Neural progenitor cell (in vitro differentiated cells): ENCODE results near the gene KCNK5. TPM values are rescaled to one million over a fixed set of nuclear protein-coding genes. Genes with fewer than 3 reads are reported as not detected.

Source experiments
- DNase-seq: peaks from one replicate; pipeline ENCODE4 v3.0.0-alpha.2; 2016; ENCODE audit warnings: low spot score
- H2AFZ ChIP-seq: fragments of 200-600 bp; sonication (generic); replicated peaks from 2 replicates; pipeline ENCODE4 v1.6.1; 2016; ENCODE audit warnings: antibody characterized with exemption
- H3F3A ChIP-seq: fragments of 200-600 bp; sonication (generic); 2 replicates; pipeline ENCODE4 v1.6.1; 2016; ENCODE audit warnings: antibody characterized with exemption, low read depth
- H3K27ac ChIP-seq: fragments of 200-600 bp; sonication (generic); 2 replicates; pipeline ENCODE4 v1.5.1; 2016; ENCODE audit warnings: mild to moderate bottlenecking
- H3K27me3 ChIP-seq: fragments of 200-600 bp; sonication (generic); 2 replicates; pipeline ENCODE4 v1.6.1; 2016; ENCODE audit warnings: mild to moderate bottlenecking, moderate library complexity
- H3K36me3 ChIP-seq: fragments of 200-600 bp; sonication (generic); 2 replicates; pipeline ENCODE4 v1.5.1; 2016
- H3K4me1 ChIP-seq: fragments of 200-600 bp; sonication (generic); 2 replicates; pipeline ENCODE4 v1.6.1; 2016; ENCODE audit warnings: mixed run types
- H3K4me2 ChIP-seq: fragments of 200-600 bp; sonication (generic); 2 replicates; pipeline ENCODE4 v1.6.1; 2016
- H3K4me3 ChIP-seq: fragments of 200-600 bp; sonication (generic); 2 replicates; pipeline ENCODE4 v1.5.1; 2016
- H3K79me2 ChIP-seq: fragments of 200-600 bp; sonication (generic); 2 replicates; pipeline ENCODE4 v1.6.1; 2016; ENCODE audit warnings: low read depth
- H3K9ac ChIP-seq: fragments of 200-600 bp; sonication (generic); 2 replicates; pipeline ENCODE4 v1.6.1; 2016
- H3K9me3 ChIP-seq: fragments of 200-600 bp; sonication (generic); 2 replicates; pipeline ENCODE4 v1.5.1; 2016; ENCODE audit warnings: low read depth
- H4K20me1 ChIP-seq: fragments of 200-600 bp; sonication (generic); 2 replicates; pipeline ENCODE4 v1.6.1; 2016; ENCODE audit warnings: low read depth
- H3K27ac Mint-ChIP-seq: 3 replicates; pipeline ENCODE4 v1.8.0; 2021; ENCODE audit warnings: mixed read lengths
- H3K27me3 Mint-ChIP-seq: 2 replicates; pipeline ENCODE4 v1.8.0; 2022; ENCODE audit warnings: low read depth, mild to moderate bottlenecking, inconsistent platforms, moderate library complexity, mixed read lengths; ENCODE audit not compliant: insufficient read depth
- H3K36me3 Mint-ChIP-seq: 3 replicates; pipeline ENCODE4 v1.8.0; 2021; ENCODE audit warnings: mixed read lengths
- H3K4me1 Mint-ChIP-seq: 3 replicates; pipeline ENCODE4 v1.8.0; 2021; ENCODE audit warnings: mixed read lengths
- H3K4me3 Mint-ChIP-seq: 3 replicates; pipeline ENCODE4 v1.8.0; 2021; ENCODE audit warnings: mild to moderate bottlenecking, moderate library complexity, mixed read lengths
- H3K9me3 Mint-ChIP-seq: 3 replicates; pipeline ENCODE4 v1.8.0; 2020; ENCODE audit warnings: mixed read lengths
- CTCF ChIP-seq: fragments of 200-600 bp; sonication (generic); IDR thresholded peaks from 2 replicates; pipeline ENCODE4 v1.5.1; 2017; ENCODE audit warnings: antibody characterized with exemption, mild to moderate bottlenecking
- EZH2 ChIP-seq: fragments of 200-600 bp; sonication (generic); IDR thresholded peaks from 2 replicates; pipeline ENCODE4 v1.6.1; 2017; ENCODE audit warnings: antibody characterized with exemption, mild to moderate bottlenecking, moderate library complexity
- EZH2phosphoT487 ChIP-seq: fragments of 200-600 bp; sonication (generic); IDR thresholded peaks from 2 replicates; pipeline ENCODE4 v1.6.1; 2017; ENCODE audit warnings: antibody characterized with exemption
- total RNA-seq: library from RNA; depleted of rRNA; stranded (reverse); fragments of >200 nt; gene quantifications from 2 replicates; pipeline ENCODE4 v1.2.3, GENCODE V29; 2015; ENCODE audit warnings: low replicate concordance

KCNK5 gene
- total RNA-seq, 1 donor from 2014 or later, result 5.7 TPM

GRCh38 chr6:39166912-39167290 is 62.4 kb downstream of the KCNK5 start:
- no peaks in the 10 kb centered on the region for H3K36me3 ChIP-seq
- H2AFZ ChIP-seq, result no peak overlapping the region
- no peaks in the 10 kb centered on the region for H3K79me2 ChIP-seq
- no peak overlapping the region for H3K4me2 ChIP-seq
- Mint-ChIP-seq H3K4me1 (no peaks in the 10 kb centered on the region), H3K27me3 (peaks cover 10% of the 10 kb centered on the region), H3K9me3 (peaks cover 5% of the 10 kb centered on the region), H3K27ac (no peak overlapping the region), H3K36me3 (no peaks in the 10 kb centered on the region), H3K4me3 (no peak overlapping the region)
- no peak overlapping the region for H3K4me3 ChIP-seq
- no peak for TF ChIP-seq EZH2phosphoT487
- TF ChIP-seq CTCF, result no peak
- TF ChIP-seq EZH2, result no peak
- no peaks in the 10 kb centered on the region for H3K4me1 ChIP-seq
- H4K20me1 ChIP-seq, result no peaks in the 10 kb centered on the region
- no peak overlapping the region for H3K27ac ChIP-seq
- no peak overlapping the region for H3K9ac ChIP-seq
- H3F3A ChIP-seq, result no peaks in the 10 kb centered on the region
- no peaks in the 10 kb centered on the region for H3K9me3 ChIP-seq
- H3K27me3 ChIP-seq, result peaks cover 18% of the 10 kb centered on the region
- DNase-seq, result no peak

GRCh38 chr6:39166189-39166911 is 62.9 kb downstream of the KCNK5 start:
- peak; percentile 92 for DNase-seq
- no peaks in the 10 kb centered on the region for H3K4me1 Mint-ChIP-seq
- Histone ChIP-seq H3K9me3 (no peaks in the 10 kb centered on the region), H3K9ac (no peak overlapping the region), H3K4me1 (no peaks in the 10 kb centered on the region), H3K4me3 (no peak overlapping the region), H3K79me2 (no peaks in the 10 kb centered on the region), H3K36me3 (no peaks in the 10 kb centered on the region), H3K4me2 (no peak overlapping the region), H3K27ac (no peak overlapping the region), H2AFZ (no peak overlapping the region), H4K20me1 (no peaks in the 10 kb centered on the region), H3F3A (no peaks in the 10 kb centered on the region), H3K27me3 (peaks cover 18% of the 10 kb centered on the region)
- TF ChIP-seq CTCF (peak; percentile 93), EZH2 (no peak)
- no peaks in the 10 kb centered on the region for H3K36me3 Mint-ChIP-seq
- peaks cover 3% of the 10 kb centered on the region for H3K9me3 Mint-ChIP-seq
- no peak overlapping the region for H3K4me3 Mint-ChIP-seq
- no peak overlapping the region for H3K27ac Mint-ChIP-seq
- peaks cover 10% of the 10 kb centered on the region for H3K27me3 Mint-ChIP-seq

GRCh38 chr6:39157511-39157910 is 71.8 kb downstream of the KCNK5 start:
- H2AFZ ChIP-seq, result no peak overlapping the region
- TF ChIP-seq CTCF (no peak), EZH2phosphoT487 (no peak), EZH2 (no peak)
- H3K9me3 ChIP-seq, result no peaks in the 10 kb centered on the region
- peaks cover 7% of the 10 kb centered on the region for H3K4me1 ChIP-seq
- no peak for DNase-seq
- no peak overlapping the region for H3K4me3 Mint-ChIP-seq
- H3K27me3 ChIP-seq, result no peaks in the 10 kb centered on the region
- peaks cover 7% of the 10 kb centered on the region for H3K27me3 Mint-ChIP-seq
- no peak overlapping the region for H3K4me3 ChIP-seq
- no peak overlapping the region for H3K27ac Mint-ChIP-seq
- no peak overlapping the region for H3K4me2 ChIP-seq
- H3K36me3 Mint-ChIP-seq, result peaks cover 5% of the 10 kb centered on the region
- H3K27ac ChIP-seq, result no peak overlapping the region
- H4K20me1 ChIP-seq, result no peaks in the 10 kb centered on the region
- no peak overlapping the region for H3K9ac ChIP-seq
- peaks cover 12% of the 10 kb centered on the region for H3K9me3 Mint-ChIP-seq
- no peaks in the 10 kb centered on the region for H3K4me1 Mint-ChIP-seq
- H3F3A ChIP-seq, result peaks cover 6% of the 10 kb centered on the region
- no peaks in the 10 kb centered on the region for H3K79me2 ChIP-seq
- no peaks in the 10 kb centered on the region for H3K36me3 ChIP-seq
